ENCODE measurements around the gene LHFPL2.

GRCh38 chr5:78503958-78504653, 144.5 kb downstream of the LHFPL2 start:
- no peak for TF ChIP-seq POLR2A (IDR thresholded peaks at IDR 0.05)
- no peak for TF ChIP-seq CTCF (IDR thresholded peaks at IDR 0.05)

Data from testis (tissue), 2 donors.